Muscle of leg (tissue), 16 donors: ENCODE data around the gene UBXN6. TPM values are rescaled to one million over a fixed set of nuclear protein-coding genes. Genes with fewer than 3 reads are reported as not detected.

Source experiments
- DNase-seq: peaks from one replicate; pipeline ENCODE4 v3.0.0; 2013
- H3K27ac ChIP-seq: one replicate; pipeline ENCODE4 v1.5.1; 2013; ENCODE audit warnings: mild to moderate bottlenecking, low read length, control low read depth
- H3K27me3 ChIP-seq: one replicate; pipeline ENCODE4 v1.6.1; 2013; ENCODE audit warnings: low read length; ENCODE audit not compliant: control insufficient read depth, insufficient read depth
- H3K36me3 ChIP-seq: one replicate; pipeline ENCODE4 v1.6.1; 2013; ENCODE audit warnings: low read length; ENCODE audit not compliant: control insufficient read depth, insufficient read depth
- H3K4me1 ChIP-seq: one replicate; pipeline ENCODE4 v1.6.1; 2013; ENCODE audit warnings: low read length; ENCODE audit not compliant: control insufficient read depth, insufficient read depth
- H3K4me3 ChIP-seq: one replicate; pipeline ENCODE4 v1.5.1; 2013; ENCODE audit warnings: low read length, control low read depth
- H3K9me3 ChIP-seq: replicated peaks from 2 replicates; pipeline ENCODE4 v1.6.1; 2013; ENCODE audit warnings: low read depth, low read length; ENCODE audit not compliant: control insufficient read depth
- WGBS: methylation state at CpG from one replicate; pipeline ENCODE4 v1.1.5; 2013; ENCODE audit warnings: missing lambda C conversion rate; ENCODE audit not compliant: insufficient coverage; 5-methylcytosine and 5-hydroxymethylcytosine counted together
- long read RNA-seq, 11 donors: transcript quantifications; one replicate each; lab custom pipeline, GENCODE V29; 2026
- polyA plus RNA-seq, 8 donors: library from polyadenylated mRNA; unstranded; fragments of 120-200 nt; gene quantifications; one replicate each; pipeline versions ENCODE4 v1.2.1 to v1.2.3, GENCODE V29; 2013; ENCODE audit warnings: inconsistent platforms in 1 of 8, low replicate concordance in 1 of 8; ENCODE audit not compliant: insufficient read length in 8 of 8, insufficient read depth in 1 of 8
- total RNA-seq: library from RNA; stranded (reverse); fragments of 120-200 nt; gene quantifications from one replicate; pipeline ENCODE4 v1.2.4, GENCODE V29; 2013

UBXN6 gene, protein sequence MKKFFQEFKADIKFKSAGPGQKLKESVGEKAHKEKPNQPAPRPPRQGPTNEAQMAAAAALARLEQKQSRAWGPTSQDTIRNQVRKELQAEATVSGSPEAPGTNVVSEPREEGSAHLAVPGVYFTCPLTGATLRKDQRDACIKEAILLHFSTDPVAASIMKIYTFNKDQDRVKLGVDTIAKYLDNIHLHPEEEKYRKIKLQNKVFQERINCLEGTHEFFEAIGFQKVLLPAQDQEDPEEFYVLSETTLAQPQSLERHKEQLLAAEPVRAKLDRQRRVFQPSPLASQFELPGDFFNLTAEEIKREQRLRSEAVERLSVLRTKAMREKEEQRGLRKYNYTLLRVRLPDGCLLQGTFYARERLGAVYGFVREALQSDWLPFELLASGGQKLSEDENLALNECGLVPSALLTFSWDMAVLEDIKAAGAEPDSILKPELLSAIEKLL
- total RNA-seq (64.9 TPM), polyA plus RNA-seq (100 to 1,000 TPM in 2 of 8 donors, 10 to 100 TPM in 6; 77.0 to 127 (median 89.0) TPM)
- long read RNA-seq, donor 1, full-length matches to known transcripts, result 25 of 25 reads
- long read RNA-seq, donor 1, partial matches to known transcripts, result 0 of 25 reads
- long read RNA-seq, donor 1, other reads (novel, unspliced or antisense), result 0 of 25 reads
- long read RNA-seq, donor 2, full-length matches to known transcripts, result 5 of 5 reads
- long read RNA-seq, donor 2, partial matches to known transcripts, result 0 of 5 reads
- long read RNA-seq, donor 2, other reads (novel, unspliced or antisense), result 0 of 5 reads
- long read RNA-seq, donor 3, full-length matches to known transcripts, result 64 of 75 reads
- long read RNA-seq, donor 3, partial matches to known transcripts, result 11 of 75 reads
- long read RNA-seq, donor 3, other reads (novel, unspliced or antisense), result 0 of 75 reads
- long read RNA-seq, donor 4, full-length matches to known transcripts, result 16 of 16 reads
- long read RNA-seq, donor 4, partial matches to known transcripts, result 0 of 16 reads
- long read RNA-seq, donor 4, other reads (novel, unspliced or antisense), result 0 of 16 reads
- long read RNA-seq, donor 5, full-length matches to known transcripts, result 64 of 75 reads
- long read RNA-seq, donor 5, partial matches to known transcripts, result 11 of 75 reads
- long read RNA-seq, donor 5, other reads (novel, unspliced or antisense), result 0 of 75 reads
- long read RNA-seq, donor 6, full-length matches to known transcripts, result 68 of 85 reads
- long read RNA-seq, donor 6, partial matches to known transcripts, result 17 of 85 reads
- long read RNA-seq, donor 6, other reads (novel, unspliced or antisense), result 0 of 85 reads
- long read RNA-seq, donor 7, full-length matches to known transcripts, result 75 of 75 reads
- long read RNA-seq, donor 7, partial matches to known transcripts, result 0 of 75 reads
- long read RNA-seq, donor 7, other reads (novel, unspliced or antisense), result 0 of 75 reads
- long read RNA-seq, donor 8, full-length matches to known transcripts, result 22 of 22 reads
- long read RNA-seq, donor 8, partial matches to known transcripts, result 0 of 22 reads
- long read RNA-seq, donor 8, other reads (novel, unspliced or antisense), result 0 of 22 reads
- long read RNA-seq, donor 9, full-length matches to known transcripts, result 29 of 41 reads
- long read RNA-seq, donor 9, partial matches to known transcripts, result 12 of 41 reads
- long read RNA-seq, donor 9, other reads (novel, unspliced or antisense), result 0 of 41 reads
- long read RNA-seq, donor 10, full-length matches to known transcripts, result 40 of 48 reads
- long read RNA-seq, donor 10, partial matches to known transcripts, result 8 of 48 reads
- long read RNA-seq, donor 10, other reads (novel, unspliced or antisense), result 0 of 48 reads
- long read RNA-seq, donor 11, full-length matches to known transcripts, result 29 of 37 reads
- long read RNA-seq, donor 11, partial matches to known transcripts, result 8 of 37 reads
- long read RNA-seq, donor 11, other reads (novel, unspliced or antisense), result 0 of 37 reads

GRCh38 chr19:4457654-4458395 is at the start of gene UBXN6:
Gene UBXN6 (minus strand): TSS chr19:4457794. CDS start chr19:4457697, 97 bp downstream.
- H3K4me1 ChIP-seq, result peaks cover 38% of the 10 kb centered on the region
- peak; percentile 99 for DNase-seq
- peak within 1 kb of the TSS; percentile 98 for H3K27ac ChIP-seq
- no peaks in the 10 kb centered on the region for H3K9me3 ChIP-seq
- H3K36me3 ChIP-seq, result peaks cover 21% of the 10 kb centered on the region
- 2% methylated on average over 28 of the region's 52 CpGs for WGBS
- H3K4me3 ChIP-seq, result peak within 1 kb of the TSS; percentile 79
- H3K27me3 ChIP-seq, result no peaks in the 10 kb centered on the region

- 72% methylated on average over 11 of the region's 12 CpGs for WGBS
- H3K27ac ChIP-seq, result no peak overlapping the region
These were observed 49.5 kb upstream of the UBXN6 start for GRCh38 chr19:4507150-4507452.

GRCh38 chr19:4506449-4507149 is 49.0 kb upstream of the UBXN6 start:
- H3K36me3 ChIP-seq, result peaks cover 54% of the 10 kb centered on the region
- H3K27me3 ChIP-seq, result no peaks in the 10 kb centered on the region
- H3K9me3 ChIP-seq, result no peaks in the 10 kb centered on the region
- H3K27ac ChIP-seq, result no peak overlapping the region
- DNase-seq, result no peak
- H3K4me3 ChIP-seq, result no peak overlapping the region
- peaks cover 27% of the 10 kb centered on the region for H3K4me1 ChIP-seq
- WGBS, result 78% methylated on average over 14 of the region's 17 CpGs

More at GRCh38 chr19:4507150-4507452, 49.5 kb upstream of the UBXN6 start:
- Histone ChIP-seq H3K9me3 (no peaks in the 10 kb centered on the region), H3K36me3 (peaks cover 48% of the 10 kb centered on the region), H3K27me3 (no peaks in the 10 kb centered on the region), H3K4me1 (peaks cover 27% of the 10 kb centered on the region), H3K4me3 (no peak overlapping the region)
- no peak for DNase-seq

GRCh38 chr19:4505570-4506448 is 48.2 kb upstream of the UBXN6 start:
- Histone ChIP-seq H3K27me3 (no peaks in the 10 kb centered on the region), H3K27ac (no peak overlapping the region), H3K36me3 (peaks cover 61% of the 10 kb centered on the region), H3K4me1 (peaks cover 27% of the 10 kb centered on the region), H3K9me3 (no peaks in the 10 kb centered on the region), H3K4me3 (no peak overlapping the region)
- no peak for DNase-seq
- 86% methylated on average over 34 of the region's 34 CpGs for WGBS

DNA sequence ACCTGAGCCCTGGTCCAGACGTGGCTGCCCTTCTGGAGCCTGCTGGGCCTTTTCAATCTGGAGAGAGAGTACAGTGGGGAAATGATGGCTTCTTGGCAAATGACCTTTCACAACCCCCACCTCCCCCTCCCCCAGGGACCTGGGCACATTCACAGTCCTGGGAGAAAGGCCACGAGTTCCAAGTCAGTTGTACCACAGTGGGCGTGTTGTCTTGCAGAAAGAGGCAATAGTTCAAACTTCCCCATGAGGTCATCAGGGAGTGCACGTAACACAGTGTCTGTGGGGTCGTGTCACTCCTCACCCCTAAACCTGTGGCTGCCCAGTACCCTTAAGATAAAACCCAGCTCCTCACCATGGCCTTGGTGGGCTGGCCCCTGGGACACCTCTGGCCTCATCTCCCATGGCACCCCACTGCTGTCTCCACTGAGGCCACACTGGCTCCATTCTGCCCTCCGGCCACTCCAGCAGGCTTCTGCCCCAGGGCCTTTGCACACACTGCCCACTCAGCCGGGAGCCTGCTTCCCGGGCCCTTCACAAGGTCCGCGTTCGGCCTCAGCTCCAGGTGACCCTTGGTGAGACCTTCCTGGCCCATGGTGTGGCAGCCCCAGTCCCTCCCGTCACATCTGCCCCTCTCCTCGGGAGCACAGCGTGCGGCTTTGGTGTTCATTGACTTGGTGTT is 47.4 kb upstream of the UBXN6 start:
- Histone ChIP-seq H3K36me3 (peaks cover 61% of the 10 kb centered on the region), H3K9me3 (no peaks in the 10 kb centered on the region), H3K27ac (peak overlapping the region; percentile 75), H3K4me3 (no peak overlapping the region), H3K27me3 (no peaks in the 10 kb centered on the region), H3K4me1 (peaks cover 27% of the 10 kb centered on the region)
- no peak for DNase-seq
- 79% methylated on average over 14 of the region's 15 CpGs for WGBS

DNA sequence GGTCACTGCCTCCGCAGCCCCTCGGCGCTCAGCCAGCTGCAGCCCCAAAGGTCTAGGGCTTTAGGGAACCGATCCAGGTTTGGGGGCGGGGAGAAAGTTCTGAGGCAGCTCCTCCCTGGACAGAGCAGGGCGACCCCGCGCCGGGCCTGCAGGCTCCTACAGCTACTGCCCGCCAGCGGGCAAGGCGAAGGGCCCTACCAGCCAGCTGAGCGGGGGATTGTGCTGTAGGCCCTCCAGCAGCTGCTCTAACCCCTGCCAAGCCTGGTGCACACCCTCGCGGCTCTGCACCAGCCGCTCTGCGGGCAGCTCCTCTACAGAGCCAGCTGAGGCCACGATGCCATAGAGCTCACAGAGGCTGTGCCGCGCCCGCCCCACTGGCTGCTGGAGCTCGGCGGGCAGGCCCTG is 46.7 kb upstream of the UBXN6 start:
- Histone ChIP-seq H3K4me1 (peaks cover 27% of the 10 kb centered on the region), H3K27ac (peak overlapping the region; percentile 75), H3K36me3 (peaks cover 67% of the 10 kb centered on the region)

DNA sequence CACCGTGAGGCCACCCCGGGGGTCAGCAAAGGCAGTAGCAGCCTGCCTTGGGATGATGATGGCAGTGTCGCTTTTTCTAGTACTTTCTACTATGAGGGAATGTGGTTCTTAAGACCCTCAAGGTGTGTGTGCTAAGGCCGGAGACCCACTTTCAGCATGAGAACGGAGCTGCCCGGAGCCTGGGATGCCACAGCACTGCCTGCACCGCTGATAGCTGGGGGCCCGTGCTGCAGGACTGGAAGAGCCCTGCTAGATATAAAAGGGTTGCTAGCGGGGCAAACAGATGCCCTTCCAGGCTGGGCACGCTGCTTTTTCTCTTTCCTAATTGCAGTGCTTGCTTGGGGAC is 46.2 kb upstream of the UBXN6 start:
- 75% methylated on average over 9 of the region's 10 CpGs for WGBS
- Histone ChIP-seq H3K36me3 (peaks cover 69% of the 10 kb centered on the region), H3K4me1 (peaks cover 27% of the 10 kb centered on the region), H3K27me3 (no peaks in the 10 kb centered on the region), H3K4me3 (no peak overlapping the region), H3K27ac (peak overlapping the region; percentile 48), H3K9me3 (no peaks in the 10 kb centered on the region)
- DNase-seq, result no peak

More for the DNA sequence above, 46.7 kb upstream of the UBXN6 start:
- Histone ChIP-seq H3K27me3 (no peaks in the 10 kb centered on the region), H3K4me3 (no peak overlapping the region), H3K9me3 (no peaks in the 10 kb centered on the region)
- DNase-seq, result peak; percentile 83
- 84% methylated on average over 22 of the region's 23 CpGs for WGBS
